Fibroblast of the aortic adventitia (primary cell): ENCODE data around the gene EFCAB13. TPM values are rescaled to one million over a fixed set of nuclear protein-coding genes. Genes with fewer than 3 reads are reported as not detected.

Experiments used
- DNase-seq: peaks from one replicate; pipeline ENCODE4 v3.0.0-alpha.2; 2010; ENCODE audit warnings: low read depth
- H3K4me3 ChIP-seq: 2 replicates; pipeline ENCODE4 v1.5.1; 2011; ENCODE audit warnings: low read depth, mild to moderate bottlenecking, control low read depth, low read length, moderate library complexity
- total RNA-seq: library from RNA; depleted of rRNA; stranded (reverse); fragments of >200 nt; gene quantifications from 2 replicates; pipeline ENCODE4 v1.2.3, GENCODE V29; 2012; ENCODE audit warnings: low replicate concordance
- TF ChIP-seq, protein P1 (sequence below): IDR thresholded peaks from 2 replicates; pipeline ENCODE4 v1.5.1; 2011; ENCODE audit warnings: mild to moderate bottlenecking, low read length, control low read depth, inconsistent platforms; ENCODE audit not compliant: insufficient read depth

The EFCAB13 gene, protein sequence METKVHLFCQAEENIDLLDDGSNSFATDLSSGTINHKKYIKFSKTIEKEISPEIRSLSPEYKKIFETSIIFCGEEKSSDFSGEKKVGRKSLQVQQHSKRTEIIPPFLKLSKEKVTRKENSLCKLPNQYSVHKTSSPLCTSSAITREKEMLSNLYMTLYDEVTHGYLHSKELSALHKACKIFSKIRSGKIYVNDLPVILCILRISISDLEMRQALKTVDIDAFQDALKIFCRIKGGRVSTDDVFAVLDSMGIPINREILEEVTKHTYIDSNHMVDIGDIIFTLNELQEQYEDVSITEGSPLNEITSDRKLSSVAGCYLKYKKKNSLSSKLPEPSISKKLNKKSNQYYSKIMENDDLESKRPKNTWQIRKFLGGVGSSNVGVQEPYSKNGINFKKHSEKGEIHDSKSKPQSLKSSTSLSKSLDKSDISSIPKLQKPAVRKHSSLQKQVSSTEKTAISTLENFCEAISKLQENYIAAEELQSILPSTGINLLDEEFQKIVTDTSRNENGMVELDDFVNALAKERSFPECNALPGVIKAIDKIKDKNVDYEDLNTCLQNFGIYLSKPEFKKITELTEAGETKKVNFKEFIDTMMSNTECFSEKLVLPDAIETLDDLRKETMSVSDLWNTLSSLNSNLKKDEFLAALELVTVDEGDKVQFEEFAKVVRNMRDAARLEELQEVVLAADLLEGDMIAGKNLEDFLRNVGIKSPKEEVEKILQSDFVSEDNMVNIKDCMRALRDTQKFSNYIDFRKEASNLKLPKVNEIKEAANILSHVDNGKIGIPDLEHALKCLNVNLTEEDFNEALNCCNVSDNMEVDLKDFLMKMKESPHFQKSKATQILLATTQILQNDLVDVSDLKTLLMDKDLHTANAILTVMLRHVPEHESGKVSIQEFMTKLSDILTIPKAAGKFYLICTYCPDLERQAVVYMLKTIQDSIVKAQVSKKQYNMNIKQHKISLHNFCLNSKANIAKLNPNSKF
- 4.9 and 5.6 TPM in 2 replicates for total RNA-seq

DNA sequence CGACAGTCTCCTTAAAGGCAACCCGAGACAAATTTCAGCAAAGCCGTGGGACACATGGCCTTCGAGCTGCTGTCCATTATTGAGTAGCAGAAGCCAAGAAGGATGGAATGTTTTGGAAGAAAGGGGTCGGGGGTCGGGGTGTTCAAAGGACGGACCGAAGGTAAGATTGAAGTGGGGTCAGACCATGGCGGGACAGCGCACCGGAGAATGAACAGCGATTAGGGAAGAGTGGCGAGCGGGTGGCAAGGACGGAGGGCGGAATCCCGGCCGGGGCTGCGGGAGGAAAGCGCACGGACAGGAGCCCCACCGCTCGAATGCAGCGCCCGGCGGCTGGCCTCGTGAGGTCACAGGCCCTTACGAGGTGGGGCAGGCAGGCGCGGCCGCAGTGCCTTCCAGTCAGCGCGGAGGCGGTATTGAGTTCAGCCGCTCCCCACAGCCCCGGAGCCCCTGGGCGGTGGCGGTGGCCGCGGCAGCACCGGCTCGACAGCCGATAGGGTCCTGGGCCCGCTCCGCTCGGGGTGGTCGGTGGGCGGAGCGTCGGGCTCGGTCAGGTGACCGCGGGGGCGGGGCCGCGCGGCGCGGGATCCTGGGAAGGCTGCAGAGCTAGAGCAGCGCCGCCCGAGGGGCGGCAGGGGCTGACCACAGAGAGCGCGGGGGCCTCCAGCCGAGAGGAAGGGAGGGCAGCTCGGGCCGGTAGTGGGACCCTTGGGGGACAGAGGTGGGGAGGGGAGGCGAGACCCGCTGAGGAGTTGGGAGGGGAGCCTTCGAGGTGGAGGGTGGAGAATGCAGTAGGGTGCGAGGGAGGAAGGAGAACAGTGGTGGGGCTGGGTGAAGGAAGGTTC lies at the start of gene EFCAB13:
Gene EFCAB13 (plus strand): TSS at position 574 of the 842 bp plus-strand sequence. CDS start 4,399 bp downstream, outside the sequence.
- H3K4me3 ChIP-seq, result peak within 1 kb of the TSS; percentile 80
- peak; percentile 62 for DNase-seq
- TF ChIP-seq, protein P1, sequence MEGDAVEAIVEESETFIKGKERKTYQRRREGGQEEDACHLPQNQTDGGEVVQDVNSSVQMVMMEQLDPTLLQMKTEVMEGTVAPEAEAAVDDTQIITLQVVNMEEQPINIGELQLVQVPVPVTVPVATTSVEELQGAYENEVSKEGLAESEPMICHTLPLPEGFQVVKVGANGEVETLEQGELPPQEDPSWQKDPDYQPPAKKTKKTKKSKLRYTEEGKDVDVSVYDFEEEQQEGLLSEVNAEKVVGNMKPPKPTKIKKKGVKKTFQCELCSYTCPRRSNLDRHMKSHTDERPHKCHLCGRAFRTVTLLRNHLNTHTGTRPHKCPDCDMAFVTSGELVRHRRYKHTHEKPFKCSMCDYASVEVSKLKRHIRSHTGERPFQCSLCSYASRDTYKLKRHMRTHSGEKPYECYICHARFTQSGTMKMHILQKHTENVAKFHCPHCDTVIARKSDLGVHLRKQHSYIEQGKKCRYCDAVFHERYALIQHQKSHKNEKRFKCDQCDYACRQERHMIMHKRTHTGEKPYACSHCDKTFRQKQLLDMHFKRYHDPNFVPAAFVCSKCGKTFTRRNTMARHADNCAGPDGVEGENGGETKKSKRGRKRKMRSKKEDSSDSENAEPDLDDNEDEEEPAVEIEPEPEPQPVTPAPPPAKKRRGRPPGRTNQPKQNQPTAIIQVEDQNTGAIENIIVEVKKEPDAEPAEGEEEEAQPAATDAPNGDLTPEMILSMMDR, result peak; percentile 3

DNA sequence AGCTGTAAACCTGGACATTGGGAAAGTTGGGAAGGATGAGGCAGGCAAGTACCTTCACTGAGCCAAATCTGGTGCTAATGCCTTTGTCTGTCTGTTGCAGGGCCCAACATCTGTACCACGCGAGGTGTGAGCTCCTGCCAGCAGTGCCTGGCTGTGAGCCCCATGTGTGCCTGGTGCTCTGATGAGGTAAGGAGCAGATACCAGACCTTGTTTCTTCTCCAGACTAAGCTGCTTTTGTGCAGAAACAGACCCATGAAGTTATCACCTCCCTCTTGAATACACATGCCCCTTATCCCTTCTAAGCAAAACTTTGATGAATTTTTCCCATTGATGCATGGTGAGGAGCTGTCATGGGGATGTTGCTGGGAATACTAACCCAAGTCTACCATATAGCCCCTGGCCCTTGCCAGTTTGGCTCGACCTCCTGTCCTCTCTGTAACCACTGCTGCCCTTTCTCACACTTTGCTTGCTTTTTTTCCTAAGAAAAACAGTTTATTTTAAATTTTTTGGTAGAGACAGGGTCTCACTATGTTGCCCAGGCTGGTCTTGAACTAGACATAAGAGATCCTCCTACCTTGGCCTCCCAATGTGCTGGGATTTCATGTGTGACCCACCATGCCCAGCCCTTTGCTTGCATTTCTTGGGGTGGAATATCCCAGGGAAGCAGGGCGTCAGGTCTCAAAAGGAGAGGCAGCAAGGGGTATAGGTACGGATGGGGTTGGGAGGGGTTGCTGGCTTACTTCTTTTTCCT lies 49.3 kb upstream of the EFCAB13 start:
- TF ChIP-seq, protein P1, result no peak
- H3K4me3 ChIP-seq, result no peak overlapping the region
- no peak for DNase-seq

DNA sequence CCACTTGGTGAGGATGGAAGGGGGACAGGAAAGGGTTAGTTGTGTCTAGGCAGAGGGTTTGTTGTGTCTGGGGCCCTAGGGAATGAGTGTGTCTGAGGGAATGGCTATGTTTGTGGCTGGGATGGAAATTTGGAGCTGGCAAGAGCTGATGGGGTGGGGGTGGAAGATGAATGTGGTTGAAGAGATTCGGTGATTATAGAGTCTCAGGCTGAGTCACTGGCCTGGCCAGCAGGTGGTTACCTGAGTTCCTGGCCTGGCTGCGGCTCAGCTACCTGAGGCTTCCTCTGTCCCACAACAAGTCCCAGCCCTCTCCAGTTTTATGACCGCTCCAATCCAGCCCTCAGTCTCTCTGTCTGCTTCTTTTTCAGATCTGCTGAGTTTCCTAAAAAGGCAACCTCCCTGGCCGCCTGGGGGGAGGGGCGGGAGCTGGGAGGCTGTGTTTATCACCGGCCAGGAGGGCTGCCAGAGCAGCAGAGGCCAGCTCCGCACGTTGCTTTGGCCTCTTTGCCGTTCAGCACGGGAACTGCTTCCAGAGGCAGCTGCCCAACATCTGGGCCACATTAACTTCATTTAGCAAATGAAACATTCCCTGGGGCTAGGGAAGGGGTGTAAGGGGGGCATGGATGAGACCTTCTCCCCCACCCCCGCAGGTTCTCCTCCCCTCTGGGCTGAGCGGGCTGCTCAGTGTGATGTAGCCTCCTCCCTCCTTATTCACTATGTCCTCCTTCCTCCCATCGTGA lies 48.3 kb upstream of the EFCAB13 start:
- peak; percentile 94 for DNase-seq
- H3K4me3 ChIP-seq, result no peak overlapping the region
- TF ChIP-seq, protein P1, result no peak

DNA sequence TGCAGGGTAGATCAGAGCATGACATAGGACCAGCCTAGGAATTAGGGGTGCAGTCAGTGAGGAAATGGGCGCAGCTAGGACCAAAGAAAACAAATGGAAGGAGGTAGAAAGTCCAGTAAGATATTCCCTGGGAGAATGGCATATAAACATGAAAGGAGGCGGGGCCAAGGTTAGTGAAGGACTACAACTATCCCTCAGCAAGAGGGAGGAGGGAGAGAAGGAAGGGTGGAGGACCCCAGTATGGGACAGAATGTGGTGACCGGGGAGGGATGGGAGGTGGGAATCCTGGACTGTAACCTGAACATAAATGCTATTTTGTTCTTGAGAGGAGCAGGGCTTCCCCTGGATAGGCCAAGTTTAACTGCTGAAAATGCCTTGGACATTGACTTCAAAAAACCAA lies 47.3 kb upstream of the EFCAB13 start:
- TF ChIP-seq, protein P1, result no peak
- DNase-seq, result no peak
- no peak overlapping the region for H3K4me3 ChIP-seq

DNA sequence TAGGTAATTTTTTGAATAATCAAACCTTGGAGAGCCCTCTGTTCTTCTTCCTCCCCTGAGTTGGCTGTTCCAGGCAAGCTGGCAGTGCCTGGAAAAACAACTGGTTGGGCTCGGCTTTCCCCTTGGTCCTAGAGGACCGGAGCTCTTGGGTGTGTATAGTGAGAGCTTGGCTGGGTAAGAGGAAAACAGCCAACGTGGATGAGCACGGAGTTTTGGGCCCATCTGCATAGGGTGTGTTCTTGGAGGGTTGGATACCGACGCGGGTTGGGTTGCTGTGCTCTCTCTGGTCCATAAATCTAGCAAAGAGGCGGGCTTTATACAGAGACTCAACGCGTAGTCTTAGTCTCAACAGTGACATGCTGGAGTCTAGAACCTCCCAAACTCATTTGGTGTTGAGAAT lies 46.9 kb upstream of the EFCAB13 start:
- TF ChIP-seq, protein P1, result no peak
- H3K4me3 ChIP-seq, result no peak overlapping the region
- DNase-seq, result peak; percentile 92
